IMR-90 (cell line): ENCODE measurements around the gene CDV3. TPM values are rescaled to one million over a fixed set of nuclear protein-coding genes. Genes with fewer than 3 reads are reported as not detected.

ENCODE experiments used
- ATAC-seq: fragments of 200-7000 bp; cut with Tn5 transposase; 2 replicates; pipeline ENCODE4 v1.9.1; 2020; ENCODE audit warnings: low read depth, mild to moderate bottlenecking, moderate library complexity
- BruUV-seq: library from RNA; stranded (reverse); fragments of 400-500 nt; replicated peaks from 2 replicates; lab custom pipeline; 2021; lab: Mats Ljungman, UMichigan
- CTCF ChIA-PET: fragments of 300-600 bp; formaldehyde crosslinking; extraction: SDS; loops from one replicate; lab custom pipeline; 2021; ENCODE audit warnings: antibody characterized with exemption; lab: Yijun Ruan, JAX
- POLR2A ChIA-PET: fragments of 300-600 bp; sonication (Branson Sonifier 250); formaldehyde crosslinking; loops from one replicate; lab custom pipeline; 2022; ENCODE audit warnings: antibody characterized with exemption; ENCODE audit not compliant: unreplicated experiment; lab: Charles Lee
- DNase-seq: peaks from one replicate; pipeline ENCODE4 v3.0.0; 2013
- H2AFZ ChIP-seq: replicated peaks from 2 replicates; pipeline ENCODE3; 2013; ENCODE audit warnings: low read length, mild to moderate bottlenecking; ENCODE audit not compliant: poor library complexity
- H2AK5ac ChIP-seq: 2 replicates; pipeline ENCODE4 v1.6.1; 2013; ENCODE audit warnings: low read depth, low read length, inconsistent platforms
- H2AK9ac ChIP-seq: replicated peaks from 2 replicates; pipeline ENCODE3; 2013; ENCODE audit warnings: mild to moderate bottlenecking, low read depth, low read length, moderate library complexity; ENCODE audit not compliant: poor library complexity
- H2BK120ac ChIP-seq: 2 replicates; pipeline ENCODE4 v1.6.1; 2013; ENCODE audit warnings: low read depth, low read length, inconsistent platforms
- H2BK15ac ChIP-seq: 3 replicates; pipeline ENCODE4 v1.6.1; 2013; ENCODE audit warnings: low read depth, low read length, inconsistent platforms
- H2BK20ac ChIP-seq: 2 replicates; pipeline ENCODE4 v1.6.1; 2013; ENCODE audit warnings: low read depth, mild to moderate bottlenecking, inconsistent platforms, low read length, moderate library complexity
- H2BK5ac ChIP-seq: 2 replicates; pipeline ENCODE4 v1.6.1; 2013; ENCODE audit warnings: mild to moderate bottlenecking, low read depth, low read length, inconsistent platforms; ENCODE audit not compliant: poor library complexity, severe bottlenecking
- H3K14ac ChIP-seq: replicated peaks from 2 replicates; pipeline ENCODE4 v1.6.1; 2013; ENCODE audit warnings: low read depth, low read length, inconsistent platforms
- H3K18ac ChIP-seq: 2 replicates; pipeline ENCODE4 v1.6.1; 2013; ENCODE audit warnings: low read depth, low read length, control low read depth
- H3K23ac ChIP-seq: 2 replicates; pipeline ENCODE4 v1.6.1; 2013; ENCODE audit warnings: low read depth, low read length, inconsistent platforms
- H3K27ac ChIP-seq: 2 replicates; pipeline ENCODE4 v1.5.1; 2013; ENCODE audit warnings: mild to moderate bottlenecking, control low read depth, low read length; ENCODE audit not compliant: insufficient read depth
- H3K27me3 ChIP-seq: 2 replicates; pipeline ENCODE4 v1.6.1; 2013; ENCODE audit warnings: low read length; ENCODE audit not compliant: control insufficient read depth, insufficient read depth
- H3K36me3 ChIP-seq: 2 replicates; pipeline ENCODE4 v1.6.1; 2013; ENCODE audit warnings: low read length, mixed read lengths; ENCODE audit not compliant: control insufficient read depth, insufficient read depth
- H3K4ac ChIP-seq: 2 replicates; pipeline ENCODE4 v1.6.1; 2013; ENCODE audit warnings: low read depth, low read length, inconsistent platforms
- H3K4me1 ChIP-seq: 2 replicates; pipeline ENCODE4 v1.6.1; 2013; ENCODE audit warnings: low read length, mixed read lengths; ENCODE audit not compliant: control insufficient read depth, insufficient read depth
- H3K4me2 ChIP-seq: 2 replicates; pipeline ENCODE4 v1.6.1; 2013; ENCODE audit warnings: low read depth, mild to moderate bottlenecking, control low read depth, low read length, moderate library complexity
- H3K4me3 ChIP-seq: 2 replicates; pipeline ENCODE4 v1.5.1; 2013; ENCODE audit warnings: low read depth, mild to moderate bottlenecking, control low read depth, low read length, moderate library complexity; ENCODE audit not compliant: insufficient read depth
- H3K56ac ChIP-seq: 2 replicates; pipeline ENCODE4 v1.6.1; 2013; ENCODE audit warnings: low read length, inconsistent platforms; ENCODE audit not compliant: insufficient read depth; ENCODE audit errors: extremely low read depth
- H3K79me1 ChIP-seq, 2 experiments: 2 replicates each; pipeline ENCODE4 v1.6.1; 2013; ENCODE audit warnings: low read length in 2 of 2, inconsistent platforms in 1 of 2, low read depth in 1 of 2
- H3K9ac ChIP-seq: 2 replicates; pipeline ENCODE4 v1.6.1; 2013; ENCODE audit warnings: low read depth, low read length, control low read depth
- H3K9me1 ChIP-seq: 2 replicates; pipeline ENCODE4 v1.6.1; 2013; ENCODE audit warnings: low read length, inconsistent platforms; ENCODE audit not compliant: insufficient read depth
- H3K9me3 ChIP-seq: 2 replicates; pipeline ENCODE4 v1.6.1; 2013; ENCODE audit warnings: low read length; ENCODE audit not compliant: control insufficient read depth, insufficient read depth
- H4K20me1 ChIP-seq: 2 replicates; pipeline ENCODE4 v1.6.1; 2013; ENCODE audit warnings: low read length, inconsistent platforms; ENCODE audit not compliant: insufficient read depth
- H4K5ac ChIP-seq: 2 replicates; pipeline ENCODE4 v1.6.1; 2013; ENCODE audit warnings: mild to moderate bottlenecking, low read depth, low read length, control low read depth
- H4K8ac ChIP-seq, 2 experiments: 2 replicates each; pipeline ENCODE4 v1.6.1; 2013; ENCODE audit warnings: low read depth in 2 of 2, low read length in 2 of 2, control low read depth in 1 of 2, inconsistent platforms in 1 of 2
- H4K91ac ChIP-seq: 2 replicates; pipeline ENCODE4 v1.6.1; 2013; ENCODE audit warnings: low read depth, low read length, inconsistent platforms; ENCODE audit not compliant: insufficient read depth
- CEBPB ChIP-seq: IDR thresholded peaks from 2 replicates; pipeline ENCODE4 v1.6.1; 2012; ENCODE audit warnings: low read depth, low read length, improper control_type of control experiment
- MAFK ChIP-seq: IDR thresholded peaks from 2 replicates; pipeline ENCODE4 v1.6.1; 2012; ENCODE audit warnings: low read depth, low read length, improper control_type of control experiment
- RAD21 ChIP-seq: IDR thresholded peaks from 2 replicates; pipeline ENCODE4 v1.6.1; 2012; ENCODE audit warnings: low read length, improper control_type of control experiment
- RCOR1 ChIP-seq: IDR thresholded peaks from 2 replicates; pipeline ENCODE4 v1.6.1; 2012; ENCODE audit warnings: mild to moderate bottlenecking, low read length, improper control_type of control experiment; ENCODE audit not compliant: insufficient replicate concordance
- WGBS, 2 experiments: methylation state at CpG; one replicate each; pipeline versions ENCODE4 v1.1.5 to v1.1.7; 2013; ENCODE audit warnings: missing lambda C conversion rate in 2 of 2; ENCODE audit not compliant: insufficient read length in 1 of 2; ENCODE audit errors: extremely low coverage in 2 of 2; 5-methylcytosine and 5-hydroxymethylcytosine counted together
- dilution Hi-C: fragments of 300-500 bp; cut with HindIII; formaldehyde crosslinking; loops from one replicate; pipeline ENCODE4 v1.14.3; 2018; ENCODE audit warnings: low sequenced_read_pairs; ENCODE audit not compliant: unreplicated experiment
- in situ Hi-C: fragments of 300-500 bp; cut with MboI; formaldehyde crosslinking; loops from 3 replicates; pipeline ENCODE4 v1.14.3; 2019; ENCODE audit warnings: low sequenced_read_pairs, inconsistent platforms, mixed read lengths
- intact Hi-C: fragments of 100-400 bp; cut with micrococcal nuclease; formaldehyde crosslinking; loops from 2 replicates; pipeline ENCODE4 v1.10.0; 2022
- polyA plus RNA-seq, 3 experiments: library from polyadenylated mRNA; depleted of rRNA; stranded (reverse); fragments of >200 nt; gene quantifications; 2 replicates each; pipeline ENCODE4 v1.2.3, GENCODE V29; 2012; ENCODE audit warnings: low replicate concordance in 1 of 3
- total RNA-seq: library from RNA; depleted of rRNA; stranded (reverse); fragments of >200 nt; gene quantifications from 2 replicates; pipeline ENCODE4 v1.2.3, GENCODE V29; 2012
- TF ChIP-seq, protein P1 (sequence below): fragments of 150-350 bp; IDR thresholded peaks from 2 replicates; pipeline ENCODE4 v1.6.1; 2016; ENCODE audit warnings: low read depth, mild to moderate bottlenecking, low read length, moderate library complexity, borderline replicate concordance
- TF ChIP-seq, protein P2 (sequence below): fragments of 150-350 bp; IDR thresholded peaks from 2 replicates; pipeline ENCODE4 v1.6.1; 2017; ENCODE audit warnings: mild to moderate bottlenecking, antibody characterized with exemption, low read length, low read depth

Gene CDV3
- total and polyA plus RNA-seq, 2 of the 4 experiments (the other 2 are of a cell fraction): 93.6 to 120 TPM

DNA sequence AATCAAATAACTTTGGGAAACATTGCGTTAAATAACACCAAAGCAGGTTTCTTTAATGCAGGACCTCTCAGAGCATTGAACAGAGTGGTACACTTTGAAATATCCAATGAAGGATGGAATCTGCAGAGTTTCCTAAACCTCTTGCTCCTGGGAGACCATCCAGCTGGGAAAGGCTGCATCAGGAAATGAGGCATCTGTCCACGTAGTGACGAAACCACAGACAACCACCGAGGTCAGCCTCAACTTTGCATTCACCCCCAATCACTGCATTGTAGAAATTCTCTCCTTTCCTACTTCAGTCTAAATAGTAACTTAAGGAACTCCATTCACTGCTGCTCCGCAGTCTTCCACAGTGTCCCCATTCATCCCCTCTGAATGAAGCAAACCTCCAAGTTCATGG lies 41.5 kb upstream of the CDV3 start:
- Histone ChIP-seq H4K91ac (peak overlapping the region; percentile 89), H2BK20ac (peak overlapping the region; percentile 98), H4K20me1 (no peaks in the 10 kb centered on the region), H3K4me3 (no peak overlapping the region), H2BK5ac (peak overlapping the region; percentile 93), H3K27ac (peak overlapping the region; percentile 94), H3K4me1 (peaks cover 29% of the 10 kb centered on the region), H2BK15ac (peak overlapping the region; percentile 88; the same call in 2 of the 3 replicates), H3K23ac (peak overlapping the region; percentile 97), H3K9ac (peak overlapping the region; percentile 25; the same call in 1 of the 2 replicates), H2AK9ac (no peak overlapping the region), H3K9me1 (peaks cover 23% of the 10 kb centered on the region), H4K5ac (peak overlapping the region; percentile 87), H3K4ac (peak overlapping the region; percentile 98), H3K36me3 (no peaks in the 10 kb centered on the region), H4K8ac (peak overlapping the region; percentile 40 to 87), H3K9me3 (peaks cover 2% of the 10 kb centered on the region; the same call in 1 of the 2 replicates), H3K4me2 (peak overlapping the region; percentile 70), H2AK5ac (peak overlapping the region; percentile 94), H3K56ac (peak overlapping the region; percentile 77; the same call in 1 of the 2 replicates), H3K18ac (peak overlapping the region; percentile 94), H3K79me1 (peaks cover 0 to 3% of the 10 kb centered on the region in 2 experiments; a peak in 1 of 4 replicates), H3K14ac (peak overlapping the region; percentile 95), H3K27me3 (no peaks in the 10 kb centered on the region), H2BK120ac (peak overlapping the region; percentile 99), H2AFZ (peak overlapping the region; percentile 6)
- WGBS, 2 experiments: 88% methylated on average over 1 of the region's 5 CpGs; no CpG with 5 or more reads in 1 of the 2 experiments
- peak; percentile 42 for ATAC-seq
- peak; percentile 22; the same call in 1 of the 2 replicates for TF ChIP-seq RAD21
- TF ChIP-seq, protein P1, sequence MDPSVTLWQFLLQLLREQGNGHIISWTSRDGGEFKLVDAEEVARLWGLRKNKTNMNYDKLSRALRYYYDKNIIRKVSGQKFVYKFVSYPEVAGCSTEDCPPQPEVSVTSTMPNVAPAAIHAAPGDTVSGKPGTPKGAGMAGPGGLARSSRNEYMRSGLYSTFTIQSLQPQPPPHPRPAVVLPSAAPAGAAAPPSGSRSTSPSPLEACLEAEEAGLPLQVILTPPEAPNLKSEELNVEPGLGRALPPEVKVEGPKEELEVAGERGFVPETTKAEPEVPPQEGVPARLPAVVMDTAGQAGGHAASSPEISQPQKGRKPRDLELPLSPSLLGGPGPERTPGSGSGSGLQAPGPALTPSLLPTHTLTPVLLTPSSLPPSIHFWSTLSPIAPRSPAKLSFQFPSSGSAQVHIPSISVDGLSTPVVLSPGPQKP: no peak
- peak; percentile 52 for TF ChIP-seq RCOR1
- TF ChIP-seq, protein P2, sequence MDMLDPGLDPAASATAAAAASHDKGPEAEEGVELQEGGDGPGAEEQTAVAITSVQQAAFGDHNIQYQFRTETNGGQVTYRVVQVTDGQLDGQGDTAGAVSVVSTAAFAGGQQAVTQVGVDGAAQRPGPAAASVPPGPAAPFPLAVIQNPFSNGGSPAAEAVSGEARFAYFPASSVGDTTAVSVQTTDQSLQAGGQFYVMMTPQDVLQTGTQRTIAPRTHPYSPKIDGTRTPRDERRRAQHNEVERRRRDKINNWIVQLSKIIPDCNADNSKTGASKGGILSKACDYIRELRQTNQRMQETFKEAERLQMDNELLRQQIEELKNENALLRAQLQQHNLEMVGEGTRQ: no peak
- peak; percentile 72 for TF ChIP-seq CEBPB
- 0 out of 2 replicates have a peak, but pooled peaks have one; percentile 20 for TF ChIP-seq MAFK
- DNase-seq: peak; percentile 96
- ChIA-PET POLR2A (no interaction called here), CTCF (interaction anchor here (0.7 kb wide), 1 partner anchor 57 kb away, joined by 4 read pairs; no protein-coding TSS in a partner anchor)
- no TSS peak for BruUV-seq
- dilution Hi-C loops: no loop called here
- intact Hi-C loops: loop anchor here (2.0 kb wide), 1 partner anchor 43 kb away; no protein-coding TSS in a partner anchor
- in situ Hi-C loops: no loop called here
